HEK293 (cell line): ENCODE measurements around the gene APOL1.

Experiments used
- CTCF ChIP-seq: fragments of 450-650 bp; formaldehyde crosslinking; IDR thresholded peaks from 2 replicates; pipeline ENCODE4 v1.5.1; 2016; ENCODE audit warnings: missing biosample characterization, missing genetic modification characterization
- KLF9 ChIP-seq: fragments of 450-650 bp; formaldehyde crosslinking; IDR thresholded peaks from 2 replicates; pipeline ENCODE4 v1.5.1; 2016; ENCODE audit warnings: missing biosample characterization, missing genetic modification characterization, low read depth
- PRDM2 ChIP-seq: fragments of 450-650 bp; formaldehyde crosslinking; IDR thresholded peaks from 2 replicates; pipeline ENCODE4 v1.5.1; 2016; ENCODE audit warnings: missing biosample characterization, missing genetic modification characterization, borderline replicate concordance
- ZNF23 ChIP-seq: fragments of 450-650 bp; formaldehyde crosslinking; IDR thresholded peaks from 2 replicates; pipeline ENCODE4 v1.5.1; 2016; ENCODE audit warnings: missing biosample characterization, missing genetic modification characterization, borderline replicate concordance
- ZNF544 ChIP-seq: fragments of 450-650 bp; formaldehyde crosslinking; IDR thresholded peaks from 2 replicates; pipeline ENCODE4 v1.5.0; 2017; ENCODE audit warnings: missing biosample characterization, missing genetic modification characterization
- ZNF76 ChIP-seq: fragments of 450-650 bp; formaldehyde crosslinking; IDR thresholded peaks from 2 replicates; pipeline ENCODE4; 2016; ENCODE audit warnings: low read depth, missing biosample characterization, missing genetic modification characterization, borderline replicate concordance

GRCh38 chr22:36243986-36244385 is 8.9 kb upstream of the APOL1 start:
- TF ChIP-seq ZNF544, result no peak
- TF ChIP-seq PRDM2 (tag by site-specific recombination), result no peak
- TF ChIP-seq KLF9 (tag by site-specific recombination), result no peak
- no peak for TF ChIP-seq ZNF76 (tag by site-specific recombination)
- no peak for TF ChIP-seq ZNF23 (tag by site-specific recombination)
- TF ChIP-seq CTCF (tag by site-specific recombination), result no peak
